ENCODE results near the gene GAK.

DNA sequence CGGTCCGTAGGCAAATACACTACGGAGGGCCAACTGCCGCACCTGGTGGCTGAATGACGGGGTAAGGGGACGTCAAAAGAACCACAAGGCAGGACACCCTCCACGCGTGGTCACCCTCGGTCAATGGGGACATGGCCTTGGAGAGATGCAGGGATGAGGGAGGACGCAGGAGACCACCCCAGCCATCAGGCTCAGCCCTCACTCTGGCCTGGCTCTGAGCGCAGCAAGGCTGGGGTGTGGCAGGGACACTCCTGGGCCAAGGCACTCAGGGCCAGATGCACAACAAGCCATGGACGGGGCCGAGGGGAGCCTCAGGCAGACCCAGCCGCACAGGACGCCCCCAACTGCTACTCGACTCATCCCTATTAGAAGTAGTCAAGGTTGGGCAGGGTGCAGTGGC, 36.5 kb downstream of the GAK start:
- TF ChIP-seq, protein P1, sequence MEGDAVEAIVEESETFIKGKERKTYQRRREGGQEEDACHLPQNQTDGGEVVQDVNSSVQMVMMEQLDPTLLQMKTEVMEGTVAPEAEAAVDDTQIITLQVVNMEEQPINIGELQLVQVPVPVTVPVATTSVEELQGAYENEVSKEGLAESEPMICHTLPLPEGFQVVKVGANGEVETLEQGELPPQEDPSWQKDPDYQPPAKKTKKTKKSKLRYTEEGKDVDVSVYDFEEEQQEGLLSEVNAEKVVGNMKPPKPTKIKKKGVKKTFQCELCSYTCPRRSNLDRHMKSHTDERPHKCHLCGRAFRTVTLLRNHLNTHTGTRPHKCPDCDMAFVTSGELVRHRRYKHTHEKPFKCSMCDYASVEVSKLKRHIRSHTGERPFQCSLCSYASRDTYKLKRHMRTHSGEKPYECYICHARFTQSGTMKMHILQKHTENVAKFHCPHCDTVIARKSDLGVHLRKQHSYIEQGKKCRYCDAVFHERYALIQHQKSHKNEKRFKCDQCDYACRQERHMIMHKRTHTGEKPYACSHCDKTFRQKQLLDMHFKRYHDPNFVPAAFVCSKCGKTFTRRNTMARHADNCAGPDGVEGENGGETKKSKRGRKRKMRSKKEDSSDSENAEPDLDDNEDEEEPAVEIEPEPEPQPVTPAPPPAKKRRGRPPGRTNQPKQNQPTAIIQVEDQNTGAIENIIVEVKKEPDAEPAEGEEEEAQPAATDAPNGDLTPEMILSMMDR (IDR thresholded peaks at IDR 0.05): no peak
- no peak for TF ChIP-seq POLR2A (IDR thresholded peaks at IDR 0.05)
